Esophagus muscularis mucosa (tissue), 4 donors: ENCODE measurements around the gene RBMS1. TPM values are rescaled to one million over a fixed set of nuclear protein-coding genes. Genes with fewer than 3 reads are reported as not detected.

ENCODE experiments used
- DNase-seq: peaks from one replicate; pipeline ENCODE4 v3.0.0-alpha.2; 2017; ENCODE audit errors: extremely low spot score
- H3K27ac ChIP-seq, 4 donors: fragments of 200-600 bp; sonication (generic); replicated peaks in 1 of 4; 1 replicate in 3 of 4; 2 replicates in 1 of 4; pipeline ENCODE4 v1.5.1; 2016 to 2019; ENCODE audit warnings: mild to moderate bottlenecking in 1 of 4
- H3K27me3 ChIP-seq, 4 donors: fragments of 200-600 bp; sonication (generic); one replicate each; pipeline versions ENCODE4 v1.5.1 to v1.6.0; 2016 to 2019
- H3K36me3 ChIP-seq, 4 donors: fragments of 200-600 bp; sonication (generic); one replicate each; pipeline ENCODE4 v1.5.1; 2016 to 2019
- H3K4me1 ChIP-seq, 4 donors: fragments of 200-600 bp; sonication (generic); one replicate each; pipeline ENCODE4 v1.5.1; 2016 to 2019
- H3K4me3 ChIP-seq, 4 donors: fragments of 200-600 bp; sonication (generic); 1 replicate in 2 of 4; 2 replicates in 2 of 4; pipeline ENCODE4 v1.5.1; 2016 to 2019; ENCODE audit warnings: mild to moderate bottlenecking in 4 of 4, moderate library complexity in 1 of 4
- H3K9me3 ChIP-seq, 4 donors: fragments of 200-600 bp; sonication (generic); 1 replicate in 3 of 4; 2 replicates in 1 of 4; pipeline ENCODE4 v1.5.1; 2016 to 2019
- EP300 ChIP-seq: sonication (generic); formaldehyde crosslinking; IDR thresholded peaks from one replicate; pipeline ENCODE4 v1.6.1; 2017; ENCODE audit warnings: antibody characterized with exemption
- POLR2A ChIP-seq: fragments of 450-650 bp; IDR thresholded peaks from one replicate; pipeline ENCODE4 v1.6.1; 2017; ENCODE audit warnings: antibody characterized with exemption, moderate library complexity, mild to moderate bottlenecking, low read depth
- POLR2AphosphoS5 ChIP-seq, 2 donors: sonication (generic); formaldehyde crosslinking; IDR thresholded peaks; one replicate each; pipeline ENCODE4 v1.6.1; 2017; ENCODE audit warnings: antibody characterized with exemption in 2 of 2
- WGBS: methylation state at CpG from one replicate; pipeline ENCODE4 v1.1.5; 2018; 5-methylcytosine and 5-hydroxymethylcytosine counted together
- intact Hi-C: fragments of 100-400 bp; cut with DNase I; formaldehyde crosslinking; loops from one replicate; pipeline ENCODE4 v1.15.1; 2023
- total RNA-seq, 4 donors: library from RNA; depleted of rRNA; stranded (reverse); fragments of >200 nt; gene quantifications; one replicate each; pipeline versions ENCODE4 v1.1.0 to v1.2.1, GENCODE V29; 2016
- TF ChIP-seq, protein P1 (sequence below), 3 experiments: fragments of 200-600 bp in 2 of 3; fragments of 450-650 bp in 1 of 3; sonication (generic) in 2 of 3; IDR thresholded peaks; one replicate each; pipeline ENCODE4 v1.5.1; 2017 to 2019; ENCODE audit warnings: antibody characterized with exemption in 3 of 3, mild to moderate bottlenecking in 2 of 3, moderate library complexity in 1 of 3

The RBMS1 gene
- total RNA-seq, 4 donors from 2014 or later, result 86.8 to 116 (median 93.1) TPM

DNA sequence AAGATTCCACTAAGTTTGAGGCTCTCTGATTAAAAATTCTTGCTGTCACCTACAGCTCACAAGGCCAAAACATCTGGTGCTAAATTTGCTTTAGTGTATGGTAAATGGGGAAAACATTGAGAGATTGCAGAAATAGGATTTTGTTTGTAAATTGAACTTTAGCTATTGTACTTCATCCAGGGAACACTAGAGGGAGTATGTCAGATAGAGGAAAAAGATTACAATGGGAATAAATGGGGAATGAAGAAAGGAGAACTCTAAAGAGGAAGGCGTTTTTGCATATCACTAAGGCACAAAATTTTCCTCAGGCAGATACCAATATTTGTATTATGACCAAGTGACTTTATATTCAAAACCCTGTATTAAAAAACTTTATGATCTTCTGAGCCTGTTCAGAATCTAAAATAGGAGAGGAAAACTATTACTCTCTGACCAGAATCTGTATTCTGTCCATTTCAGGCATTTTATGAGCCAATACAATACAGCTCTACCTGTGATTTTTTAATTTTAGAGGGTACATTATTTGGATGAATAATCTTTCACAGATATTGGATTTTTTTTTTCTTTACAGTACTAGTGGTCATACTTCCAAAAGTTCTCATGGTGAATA is 241.2 kb downstream of the RBMS1 start:
- intact Hi-C loops, result loop anchor here (5.0 kb wide), 2 partner anchors 720 to 740 kb away; no protein-coding TSS in a partner anchor
- TF ChIP-seq, protein P1, sequence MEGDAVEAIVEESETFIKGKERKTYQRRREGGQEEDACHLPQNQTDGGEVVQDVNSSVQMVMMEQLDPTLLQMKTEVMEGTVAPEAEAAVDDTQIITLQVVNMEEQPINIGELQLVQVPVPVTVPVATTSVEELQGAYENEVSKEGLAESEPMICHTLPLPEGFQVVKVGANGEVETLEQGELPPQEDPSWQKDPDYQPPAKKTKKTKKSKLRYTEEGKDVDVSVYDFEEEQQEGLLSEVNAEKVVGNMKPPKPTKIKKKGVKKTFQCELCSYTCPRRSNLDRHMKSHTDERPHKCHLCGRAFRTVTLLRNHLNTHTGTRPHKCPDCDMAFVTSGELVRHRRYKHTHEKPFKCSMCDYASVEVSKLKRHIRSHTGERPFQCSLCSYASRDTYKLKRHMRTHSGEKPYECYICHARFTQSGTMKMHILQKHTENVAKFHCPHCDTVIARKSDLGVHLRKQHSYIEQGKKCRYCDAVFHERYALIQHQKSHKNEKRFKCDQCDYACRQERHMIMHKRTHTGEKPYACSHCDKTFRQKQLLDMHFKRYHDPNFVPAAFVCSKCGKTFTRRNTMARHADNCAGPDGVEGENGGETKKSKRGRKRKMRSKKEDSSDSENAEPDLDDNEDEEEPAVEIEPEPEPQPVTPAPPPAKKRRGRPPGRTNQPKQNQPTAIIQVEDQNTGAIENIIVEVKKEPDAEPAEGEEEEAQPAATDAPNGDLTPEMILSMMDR (IDR thresholded peaks at IDR 0.05), result peak; percentile 78 to 87 (median 80)
- no peak for TF ChIP-seq POLR2AphosphoS5 (IDR thresholded peaks at IDR 0.05)
- no peaks in the 10 kb centered on the region for H3K9me3 ChIP-seq
- no peaks in the 10 kb centered on the region for H3K36me3 ChIP-seq
- H3K4me3 ChIP-seq, result no peak overlapping the region
- peaks cover 13 to 15% (median 14%) of the 10 kb centered on the region in 4 donors for H3K4me1 ChIP-seq
- DNase-seq, result no peak
- peak overlapping the region in 3 of 4 donors; percentile 8 to 39 (median 15) for H3K27ac ChIP-seq
- H3K27me3 ChIP-seq, result no peaks in the 10 kb centered on the region
- WGBS, result 6% methylated on average over 1 of the region's 1 CpG

DNA sequence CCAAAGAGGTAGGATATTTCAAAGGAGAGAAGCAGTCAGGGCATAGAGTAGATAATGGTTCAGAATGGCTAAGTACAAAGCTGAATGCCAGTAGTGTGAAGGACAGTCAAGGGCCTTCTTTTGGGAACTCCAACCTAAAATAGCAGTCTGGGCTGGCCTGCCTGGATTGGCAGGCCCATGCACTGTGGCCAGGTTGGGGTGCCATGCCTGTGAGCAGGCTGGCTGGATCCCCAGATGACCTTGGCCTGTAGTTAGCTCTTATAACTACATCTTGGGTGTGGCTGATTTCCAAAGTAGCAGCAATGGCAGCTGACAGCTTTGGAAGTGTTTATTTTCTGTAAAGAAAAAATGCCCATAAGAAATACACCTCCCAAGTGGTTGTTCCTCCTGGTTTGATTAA is 242.0 kb downstream of the RBMS1 start:
- TF ChIP-seq POLR2AphosphoS5 (IDR thresholded peaks at IDR 0.05) (no peak), POLR2A (no peak), EP300 (no peak)
- TF ChIP-seq, protein P1 (IDR thresholded peaks at IDR 0.05), result no peak
- peak overlapping the region in 3 of 4 donors; percentile 8 to 39 (median 15) for H3K27ac ChIP-seq

DNA sequence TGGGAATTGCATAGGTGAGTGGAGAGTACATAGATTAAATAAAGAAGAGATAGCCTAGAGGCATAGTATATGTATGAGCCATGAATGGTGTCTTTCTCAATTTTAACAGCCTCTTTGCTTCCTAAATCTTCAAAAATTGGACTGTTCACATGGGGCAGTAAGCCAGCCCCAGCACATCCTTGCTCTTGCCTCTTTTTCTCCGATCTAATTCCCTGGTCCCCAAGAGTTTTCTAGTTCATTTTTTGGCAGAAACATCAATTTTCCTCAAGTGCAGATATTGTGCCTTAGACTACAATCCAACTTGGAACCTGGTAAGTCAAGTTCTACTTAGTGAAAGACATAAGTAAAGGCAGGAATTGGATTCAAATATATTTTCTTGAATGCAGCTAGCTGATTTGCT is 243.7 kb downstream of the RBMS1 start:
- no peak overlapping the region for H3K27ac ChIP-seq
- intact Hi-C loops, result loop anchor here (5.0 kb wide), 2 partner anchors 722 to 742 kb away; no protein-coding TSS in a partner anchor
- H3K27me3 ChIP-seq, result no peaks in the 10 kb centered on the region
- TF ChIP-seq EP300 (no peak), POLR2AphosphoS5 (IDR thresholded peaks at IDR 0.05) (no peak), POLR2A (no peak)
- TF ChIP-seq, protein P1 (IDR thresholded peaks at IDR 0.05), result no peak
- H3K9me3 ChIP-seq, result no peaks in the 10 kb centered on the region
- DNase-seq, result no peak
- no peaks in the 10 kb centered on the region for H3K36me3 ChIP-seq
- 85% methylated on average over 1 of the region's 1 CpG for WGBS
- peaks cover 13 to 19% (median 14%) of the 10 kb centered on the region in 4 donors for H3K4me1 ChIP-seq
- H3K4me3 ChIP-seq, result no peak overlapping the region

More for the DNA sequence above, 242.0 kb downstream of the RBMS1 start:
- intact Hi-C loops, result loop anchor here (5.0 kb wide), 2 partner anchors 721 to 741 kb away; no protein-coding TSS in a partner anchor
- no peaks in the 10 kb centered on the region for H3K9me3 ChIP-seq
- H3K4me3 ChIP-seq, result no peak overlapping the region
- no peak for DNase-seq
- no peaks in the 10 kb centered on the region for H3K36me3 ChIP-seq
- no peaks in the 10 kb centered on the region for H3K27me3 ChIP-seq
- peaks cover 13 to 19% (median 14%) of the 10 kb centered on the region in 4 donors for H3K4me1 ChIP-seq

- TF ChIP-seq POLR2A (no peak), EP300 (no peak), POLR2AphosphoS5 (IDR thresholded peaks at IDR 0.05) (no peak)
- TF ChIP-seq, protein P1 (IDR thresholded peaks at IDR 0.05), result no peak
- H3K4me1 ChIP-seq, result peaks cover 21 to 29% (median 24%) of the 10 kb centered on the region in 4 donors
- H3K4me3 ChIP-seq, result no peak overlapping the region
- WGBS, result 90% methylated on average over 6 of the region's 6 CpGs
- no peaks in the 10 kb centered on the region for H3K9me3 ChIP-seq
- intact Hi-C loops, result no loop called here
- no peak for DNase-seq
- H3K27me3 ChIP-seq, result no peaks in the 10 kb centered on the region
- no peak overlapping the region for H3K27ac ChIP-seq
- H3K36me3 ChIP-seq, result no peaks in the 10 kb centered on the region
Measured at GRCh38 chr2:160247296-160248035, 246.1 kb downstream of the RBMS1 start.
